Pancreas (tissue), 10 donors: ENCODE measurements around the gene ERBIN. TPM values are rescaled to one million over a fixed set of nuclear protein-coding genes. Genes with fewer than 3 reads are reported as not detected.

Source experiments
- ATAC-seq, 4 donors: fragments of 200-7000 bp; cut with Tn5 transposase; one replicate each; pipeline versions ENCODE4 v1.8.0 to v1.9.1; 2020; ENCODE audit warnings: mild to moderate bottlenecking in 4 of 4, moderate library complexity in 4 of 4
- DNase-seq, 6 donors: peaks; one replicate each; pipeline ENCODE4 v3.0.0-alpha.2; 2020
- FAIRE-seq: peaks from 2 replicates; lab custom pipeline; 2012; peaks lifted over from hg19 to GRCh38; lab: Jason Lieb, UNC
- H3K27ac ChIP-seq, 4 donors: fragments of 200-600 bp; sonication (generic); 1 replicate in 3 of 4; 2 replicates in 1 of 4; pipeline versions ENCODE4 v1.5.0 to v1.8.0; 2020
- H3K27me3 ChIP-seq, 4 donors: fragments of 200-600 bp; one replicate each; pipeline ENCODE4 v1.8.0; 2021
- H3K36me3 ChIP-seq, 3 donors: fragments of 200-600 bp; sonication (generic) in 1 of 3; one replicate each; pipeline versions ENCODE4 v1.5.0 to v1.8.0; 2020 to 2021
- H3K4me1 ChIP-seq, 3 donors: fragments of 200-600 bp; one replicate each; pipeline ENCODE4 v1.8.0; 2021
- H3K4me3 ChIP-seq, 4 donors: fragments of 200-600 bp; sonication (generic) in 2 of 4; one replicate each; pipeline versions ENCODE4 v1.5.0 to v1.8.0; 2020 to 2021
- H3K9me3 ChIP-seq, 4 donors: fragments of 200-600 bp; one replicate each; pipeline ENCODE4 v1.8.0; 2021
- WGBS, 2 donors: extraction: QIAGEN DNeasy Blood & Tissue Kit; methylation state at CpG; one replicate each; pipeline ENCODE4 v1.1.7; 2013; 5-methylcytosine and 5-hydroxymethylcytosine counted together
- intact Hi-C, 3 donors: fragments of 100-400 bp; cut with DNase I; formaldehyde crosslinking; loops; one replicate each; pipeline versions ENCODE4 v1.11.1 to v1.14.2; 2022
- polyA plus RNA-seq, 2 donors: library from polyadenylated mRNA; stranded (reverse); fragments of 200-250 nt; gene quantifications; one replicate each; pipeline ENCODE4 v1.2.3, GENCODE V29; 2013
- total RNA-seq, 6 donors: library from RNA; stranded (reverse); fragmentation: NEBNext Ultra II Directional in 4 of 6; extraction: Animal tissue kit (Norgen Biotek cat#: 25700) in 4 of 6; gene quantifications; one replicate each; pipeline versions ENCODE4 v1.2.1 to v1.2.4, GENCODE V29; 2021 to 2023
- TF ChIP-seq, protein P1 (sequence below), 4 donors: fragments of 200-600 bp; sonication (generic) in 3 of 4; IDR thresholded peaks; one replicate each; pipeline versions ENCODE4 v1.5.0 to v1.8.0; 2021; ENCODE audit warnings: antibody characterized with exemption in 4 of 4
- donor health status: healthy with polysubstance abuse.
- donor health status: DM: no; HTN: no; CAD: no; lungs with moderate emphysema.
- donor health status: DM: no; HTN: no; CAD: no.
- donor health status: control.
- donor health status: control.
- donor health status: Bipolar disorder and iron deficiency.
- donor health status: DM: yes; HTN: yes; CAD: no.
- donor health status: DM: no; HTN: no; CAD: no.
- donor health status: DM: no; HTN: no; CAD: no.
- donor health status: DM: yes; HTN: yes; CAD: no.

Gene ERBIN
- total and polyA plus RNA-seq, 8 donors, result 7.8 to 41.0 (median 25.6) TPM

DNA sequence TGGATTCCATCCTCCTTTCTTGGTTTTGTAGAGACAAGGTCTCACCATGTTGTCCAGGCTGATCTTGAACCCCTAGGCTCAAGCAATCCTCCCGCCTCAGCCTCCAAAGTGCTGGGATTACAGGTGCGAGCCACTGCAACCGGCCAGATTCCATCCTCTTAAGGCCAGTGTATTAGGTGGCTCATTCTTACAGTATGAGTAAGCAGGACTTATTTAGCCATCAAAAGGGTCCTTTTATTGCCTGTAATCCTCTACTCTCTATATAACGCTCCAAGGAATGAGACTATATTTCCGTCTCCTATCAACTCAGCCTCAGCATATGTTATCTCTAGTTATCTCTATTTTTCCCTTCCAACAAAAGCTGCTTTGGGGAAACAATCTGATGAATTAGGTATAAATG is 3.0 kb upstream of the ERBIN start:
- 82 to 83% methylated on average over 5 of the region's 5 CpGs for WGBS, 2 donors
- H3K36me3 ChIP-seq, result no peaks in the 10 kb centered on the region
- no peaks in the 10 kb centered on the region for H3K27me3 ChIP-seq
- no peak for ATAC-seq
- H3K9me3 ChIP-seq, result no peaks in the 10 kb centered on the region
- intact Hi-C loops, result no loop called here
- TF ChIP-seq, protein P1, sequence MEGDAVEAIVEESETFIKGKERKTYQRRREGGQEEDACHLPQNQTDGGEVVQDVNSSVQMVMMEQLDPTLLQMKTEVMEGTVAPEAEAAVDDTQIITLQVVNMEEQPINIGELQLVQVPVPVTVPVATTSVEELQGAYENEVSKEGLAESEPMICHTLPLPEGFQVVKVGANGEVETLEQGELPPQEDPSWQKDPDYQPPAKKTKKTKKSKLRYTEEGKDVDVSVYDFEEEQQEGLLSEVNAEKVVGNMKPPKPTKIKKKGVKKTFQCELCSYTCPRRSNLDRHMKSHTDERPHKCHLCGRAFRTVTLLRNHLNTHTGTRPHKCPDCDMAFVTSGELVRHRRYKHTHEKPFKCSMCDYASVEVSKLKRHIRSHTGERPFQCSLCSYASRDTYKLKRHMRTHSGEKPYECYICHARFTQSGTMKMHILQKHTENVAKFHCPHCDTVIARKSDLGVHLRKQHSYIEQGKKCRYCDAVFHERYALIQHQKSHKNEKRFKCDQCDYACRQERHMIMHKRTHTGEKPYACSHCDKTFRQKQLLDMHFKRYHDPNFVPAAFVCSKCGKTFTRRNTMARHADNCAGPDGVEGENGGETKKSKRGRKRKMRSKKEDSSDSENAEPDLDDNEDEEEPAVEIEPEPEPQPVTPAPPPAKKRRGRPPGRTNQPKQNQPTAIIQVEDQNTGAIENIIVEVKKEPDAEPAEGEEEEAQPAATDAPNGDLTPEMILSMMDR (IDR thresholded peaks at IDR 0.05), result no peak
- H3K4me1 ChIP-seq, result peaks cover 0 to 6% (median under 1%) of the 10 kb centered on the region in 3 donors
- FAIRE-seq, result no peak
- H3K27ac ChIP-seq, result no peak overlapping the region
- DNase-seq, result no peak
- H3K4me3 ChIP-seq, result no peak overlapping the region

DNA sequence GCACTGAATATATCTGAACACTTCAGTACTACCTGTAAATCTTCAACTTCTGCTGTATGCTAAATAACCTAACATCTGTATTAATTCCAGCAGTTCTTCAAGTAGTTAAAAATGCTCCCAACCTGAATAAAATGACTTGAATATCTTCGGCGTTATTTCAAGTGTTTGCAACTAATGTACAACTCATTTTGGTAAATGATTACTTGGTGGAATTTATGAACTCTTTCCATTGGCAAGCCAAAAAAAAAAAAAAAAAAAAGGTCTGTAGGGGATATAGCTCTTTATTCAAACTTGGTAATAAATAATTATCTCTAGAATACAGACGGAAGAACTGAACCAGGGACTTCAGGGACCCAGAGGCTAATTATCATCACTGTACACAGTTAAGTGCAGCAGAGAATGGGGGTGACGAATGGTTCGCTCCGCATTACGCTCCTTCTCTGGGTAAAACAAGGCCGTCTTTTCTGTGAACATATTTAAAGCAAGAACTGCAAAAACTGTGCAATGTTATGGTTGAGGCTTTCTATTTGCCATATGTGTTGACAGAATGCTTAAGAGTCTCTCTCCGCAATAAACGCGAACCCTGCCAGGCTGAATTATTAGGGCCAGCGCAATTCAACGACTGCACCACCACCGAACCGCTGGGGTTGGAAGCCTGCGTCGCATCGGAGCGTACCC is 1.9 kb upstream of the ERBIN start:
- ATAC-seq, result peak in 3 of 4 donors; percentile 1 to 8 (median 5)
- no peaks in the 10 kb centered on the region for H3K9me3 ChIP-seq
- no peaks in the 10 kb centered on the region for H3K27me3 ChIP-seq
- intact Hi-C loops, result no loop called here
- peak overlapping the region; percentile 78 to 91 (median 90) for H3K4me3 ChIP-seq
- WGBS, 2 donors, result 1 to 2% methylated on average over 19 of the region's 19 CpGs
- no peak for FAIRE-seq
- no peaks in the 10 kb centered on the region for H3K36me3 ChIP-seq
- TF ChIP-seq, protein P1 (IDR thresholded peaks at IDR 0.05), result no peak
- H3K4me1 ChIP-seq, result peaks cover 5 to 13% (median 11%) of the 10 kb centered on the region in 3 donors
- peak overlapping the region; percentile 94 to 99 (median 98) for H3K27ac ChIP-seq
- DNase-seq, result no peak

DNA sequence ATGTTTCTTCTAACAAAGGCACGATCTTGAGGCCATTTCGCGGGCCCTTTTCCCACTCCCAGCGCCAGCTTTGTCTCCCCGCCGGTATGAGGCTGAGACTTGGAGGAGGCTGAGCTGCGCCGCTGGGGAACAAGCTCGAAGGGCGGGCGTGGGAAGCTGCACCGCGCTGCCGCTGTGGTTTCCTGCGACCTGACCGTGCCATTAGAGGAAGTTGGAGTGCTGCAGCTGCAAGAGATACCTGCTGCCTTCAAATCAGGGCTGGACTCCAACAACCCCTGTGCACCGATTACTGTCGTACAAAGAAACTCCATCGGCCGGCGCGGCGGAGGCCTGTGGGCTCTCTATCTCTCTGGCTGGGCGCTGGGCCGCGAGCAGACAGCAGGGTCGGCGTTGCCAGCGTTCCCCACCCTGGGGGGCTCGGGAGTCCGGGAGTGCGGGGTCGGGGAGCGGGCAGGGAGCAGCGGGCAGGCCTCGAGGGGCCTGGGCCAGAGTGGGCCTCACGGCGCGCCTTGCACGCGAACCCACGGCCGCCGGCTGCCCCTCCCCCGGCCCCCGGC is 1.3 kb upstream of the ERBIN start:
- DNase-seq (peak in 5 of 6 donors; percentile 62 to 88 (median 77)), FAIRE-seq (no peak), ATAC-seq (peak; percentile 29 to 56 (median 50))
- peaks cover 5 to 14% (median 13%) of the 10 kb centered on the region in 3 donors for H3K4me1 ChIP-seq
- H3K4me3 ChIP-seq, result peak overlapping the region; percentile 78 to 91 (median 90)
- H3K27me3 ChIP-seq, result no peaks in the 10 kb centered on the region
- no peaks in the 10 kb centered on the region for H3K36me3 ChIP-seq
- intact Hi-C loops, result no loop called here
- no peaks in the 10 kb centered on the region for H3K9me3 ChIP-seq
- H3K27ac ChIP-seq, result peak overlapping the region; percentile 94 to 99 (median 98)
- TF ChIP-seq, protein P1 (IDR thresholded peaks at IDR 0.05), result no peak
- WGBS, 2 donors, result 0 to 1% methylated on average over 40 to 46 of the region's 46 CpGs

DNA sequence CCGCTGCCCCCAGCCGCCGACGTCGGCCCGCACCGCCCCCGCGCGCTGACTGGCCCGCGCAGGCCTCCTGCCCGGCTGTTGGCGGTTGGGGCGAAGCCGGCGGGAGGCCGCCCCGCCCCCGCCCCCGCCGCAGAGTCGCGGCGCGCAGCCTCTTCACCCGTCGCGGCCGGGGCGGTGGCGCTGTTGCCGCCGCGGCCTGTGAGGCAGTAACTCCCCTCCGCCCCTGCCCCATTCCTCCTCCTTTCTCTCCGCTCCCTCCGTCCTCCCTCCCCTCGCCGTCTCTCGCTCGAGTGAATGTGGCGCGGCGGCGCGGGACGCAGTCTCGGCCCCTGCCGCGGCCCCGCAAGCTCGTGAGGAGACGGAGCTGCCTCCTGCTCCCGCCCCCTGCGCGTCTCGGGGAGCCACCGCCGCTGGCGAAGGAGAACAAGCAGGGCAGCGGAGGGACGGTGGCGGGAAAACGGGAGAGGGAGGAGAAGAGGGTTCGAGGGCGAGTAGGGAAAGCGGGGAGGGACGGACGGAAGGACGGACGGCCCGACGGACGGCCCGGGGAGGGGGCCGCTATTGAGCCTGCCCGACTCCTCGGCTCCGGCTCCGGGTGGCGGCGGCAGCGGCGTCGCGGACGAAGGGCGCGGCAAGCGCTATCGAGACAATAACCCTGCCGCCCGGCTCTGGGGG is 637 bp upstream of the ERBIN start:
- FAIRE-seq (no peak), ATAC-seq (peak; percentile 80 to 87 (median 86)), DNase-seq (peak in 5 of 6 donors; percentile 81 to 91 (median 86))
- Histone ChIP-seq H3K36me3 (no peaks in the 10 kb centered on the region), H3K27me3 (no peaks in the 10 kb centered on the region), H3K9me3 (no peaks in the 10 kb centered on the region), H3K4me1 (peaks cover 5 to 14% (median 13%) of the 10 kb centered on the region in 3 donors), H3K4me3 (peak overlapping the region; percentile 78 to 91 (median 90)), H3K27ac (peak overlapping the region; percentile 98 to 99 (median 98))
- intact Hi-C loops, result no loop called here
- 0 to 1% methylated on average over 46 to 94 of the region's 94 CpGs for WGBS, 2 donors
- TF ChIP-seq, protein P1 (IDR thresholded peaks at IDR 0.05), result peak in 1 of 4 donors; percentile 12
